ENCODE results near the gene DAND5. TPM values are rescaled to one million over a fixed set of nuclear protein-coding genes. Genes with fewer than 3 reads are reported as not detected.

DAND5 gene
- polyA plus RNA-seq, 1 of the 3 experiments (the other 2 are of a cell fraction): 1.0 TPM

- Histone ChIP-seq H3K79me2 (ENCODE audit: insufficient read depth) (peaks cover 12% of the 10 kb centered on the region; the same call in 1 of the 2 replicates), H3F3A (replicated peaks; ENCODE audit: insufficient read depth) (peaks cover 9% of the 10 kb centered on the region), H2AFZ (ENCODE audit: low read depth) (no peak overlapping the region), H3K36me3 (replicated peaks in 1 of 2; ENCODE audit: control insufficient read depth in 1 of 2, insufficient read depth in 2 of 2, low read length in 1 of 2) (no peaks in the 10 kb centered on the region), H3K9ac (no peak overlapping the region), H3K27me3 (ENCODE audit: insufficient read depth) (no peaks in the 10 kb centered on the region), H3K4me3 (ENCODE audit: low read depth in 2 of 2, low read length in 1 of 2) (no peak overlapping the region), H3K9me2 (no peaks in the 10 kb centered on the region), H3K27ac (ENCODE audit: low read depth in 2 of 2, low read length in 1 of 2) (peak overlapping the region; percentile 14 to 86; a peak in 2 of 4 replicates), H4K20me1 (ENCODE audit: insufficient read depth) (no peaks in the 10 kb centered on the region), H3K4me2 (0 out of 2 replicates have a peak overlapping the region, but pooled peaks have one; percentile 29), H3K9me3 (no peaks in the 10 kb centered on the region), H3K4me1 (ENCODE audit: control insufficient read depth in 1 of 2, insufficient read depth in 2 of 2, low read depth in 1 of 2, low read length in 1 of 2) (peaks cover 27 to 49% of the 10 kb centered on the region in 2 experiments)
- POLR2A ChIA-PET: no interaction called here
- WGBS (ENCODE audit: low lambda C conversion rate): 60% methylated on average over 18 of the region's 21 CpGs
- CTCF ChIA-PET: interaction anchor here (0.6 to 2.9 kb wide), 14 partner anchors 12 to 76 kb away, joined by 3 to 12 read pairs (median 4); no protein-coding TSS in a partner anchor
- TF ChIP-seq GATA2 (CRISPR knock-in tag; IDR thresholded peaks at IDR 0.05): no peak
- TF ChIP-seq JUND (IDR thresholded peaks at IDR 0.05): no peak
- no peak for TF ChIP-seq SMC3 (IDR thresholded peaks at IDR 0.05; ENCODE audit: low read depth, low read length)
- no peak for TF ChIP-seq NRF1 (IDR thresholded peaks at IDR 0.05; ENCODE audit: low read depth, low read length)
- TF ChIP-seq CHD2 (IDR thresholded peaks at IDR 0.05; ENCODE audit: low read length, partially characterized antibody): no peak
- TF ChIP-seq MAX (IDR thresholded peaks at IDR 0.05; ENCODE audit: low read depth): no peak
- no peak for TF ChIP-seq FOSL2 (IDR thresholded peaks at IDR 0.05; ENCODE audit: borderline replicate concordance, low read depth)
- no peak for TF ChIP-seq TCF12 (IDR thresholded peaks at IDR 0.05)
- TF ChIP-seq RFX5 (IDR thresholded peaks at IDR 0.05; ENCODE audit: low read length): no peak
- TF ChIP-seq PBX3 (IDR thresholded peaks at IDR 0.05): no peak
- TF ChIP-seq SIN3A (IDR thresholded peaks at IDR 0.05; ENCODE audit: borderline replicate concordance, low read depth, low read length): no peak
- no peak for TF ChIP-seq CTCF (IDR thresholded peaks at IDR 0.05)
- no peak for TF ChIP-seq ZBTB33 (IDR thresholded peaks at IDR 0.05; ENCODE audit: borderline replicate concordance, low read depth)
- no peak for TF ChIP-seq TEAD4 (IDR thresholded peaks at IDR 0.05; ENCODE audit: borderline replicate concordance, insufficient read depth)
- peak; percentile 89 for DNase-seq
Measured at GRCh38 chr19:13018035-13018914, 48.9 kb downstream of the DAND5 start.

All from SK-N-SH (cell line).